Endothelial cell of umbilical vein (primary cell): ENCODE results near the gene ZMYM1. TPM values are rescaled to one million over a fixed set of nuclear protein-coding genes. Genes with fewer than 3 reads are reported as not detected.

Experiments used
- BruUV-seq: library from RNA; stranded (reverse); fragments of 400-500 nt; replicated peaks from 2 replicates; lab custom pipeline; 2021; lab: Mats Ljungman, UMichigan
- CTCF ChIA-PET: fragments of 300-600, 350-600 bp; sonication (Branson Sonifier 250); formaldehyde crosslinking; loops from one replicate; lab custom pipeline; 2021; ENCODE audit warnings: antibody characterized with exemption, inconsistent platforms; lab: Charles Lee
- POLR2A ChIA-PET: fragments of 300-600, 350-600 bp; sonication (Branson Sonifier 250); formaldehyde crosslinking; loops from one replicate; lab custom pipeline; 2021; ENCODE audit warnings: antibody characterized with exemption, inconsistent platforms; lab: Charles Lee
- DNase-seq: peaks from one replicate; pipeline ENCODE4 v3.0.0-alpha.2; 2011; ENCODE audit warnings: low read depth, low spot score
- FAIRE-seq: peaks from 2 replicates; lab custom pipeline; 2011; peaks lifted over from hg19 to GRCh38; lab: Jason Lieb, UNC
- H2AFZ ChIP-seq: 2 replicates; pipeline ENCODE4 v1.6.0; 2012; ENCODE audit warnings: low read depth, low read length, control low read depth, inconsistent platforms
- H3K27ac ChIP-seq: 2 replicates; pipeline ENCODE4 v1.5.1; 2011; ENCODE audit warnings: low read depth, mild to moderate bottlenecking, control low read depth, low read length, moderate library complexity; ENCODE audit not compliant: insufficient read depth
- H3K27me3 ChIP-seq, 2 experiments: 2 replicates each; pipeline versions ENCODE4 v1.6.0 to v1.6.1; 2011; ENCODE audit warnings: low read length in 2 of 2, mixed read lengths in 1 of 2; ENCODE audit not compliant: control insufficient read depth in 2 of 2, insufficient read depth in 2 of 2
- H3K36me3 ChIP-seq, 2 experiments: 2 replicates in 1 of 2; 3 replicates in 1 of 2; pipeline ENCODE4 v1.5.1; 2011; ENCODE audit warnings: low read length in 2 of 2, mild to moderate bottlenecking in 1 of 2, moderate library complexity in 1 of 2; ENCODE audit not compliant: control insufficient read depth in 2 of 2, insufficient read depth in 2 of 2; ENCODE audit errors: extremely low read depth in 1 of 2
- H3K4me1 ChIP-seq: 3 replicates; pipeline ENCODE4 v1.5.1; 2011; ENCODE audit warnings: mild to moderate bottlenecking, low read length; ENCODE audit not compliant: control insufficient read depth, insufficient read depth; ENCODE audit errors: extremely low read depth
- H3K4me2 ChIP-seq: 2 replicates; pipeline ENCODE4 v1.6.1; 2011; ENCODE audit warnings: low read length, control low read depth, mixed read lengths; ENCODE audit not compliant: insufficient read depth
- H3K4me3 ChIP-seq, 3 experiments: fragments of 200-600 bp in 1 of 3; sonication (generic), shearing (Covaris generic) in 1 of 3; replicated peaks in 1 of 3; 2 replicates each; pipeline ENCODE4 v1.5.1; 2011 to 2016; ENCODE audit warnings: control low read depth in 3 of 3, low read length in 3 of 3, mild to moderate bottlenecking in 2 of 3, inconsistent platforms in 1 of 3, low read depth in 1 of 3, moderate library complexity in 1 of 3; ENCODE audit not compliant: insufficient read depth in 1 of 3
- H3K79me2 ChIP-seq: 2 replicates; pipeline ENCODE4 v1.6.0; 2012; ENCODE audit warnings: low read length, inconsistent platforms; ENCODE audit not compliant: control insufficient read depth, insufficient read depth
- H3K9ac ChIP-seq: replicated peaks from 2 replicates; pipeline ENCODE3; 2011; ENCODE audit warnings: low read length, control low read depth; ENCODE audit not compliant: insufficient read depth; ENCODE audit errors: extremely low read depth
- H3K9me1 ChIP-seq: replicated peaks from 3 replicates; pipeline ENCODE4 v1.6.0; 2011; ENCODE audit warnings: mild to moderate bottlenecking, low read length; ENCODE audit not compliant: control insufficient read depth, insufficient read depth; ENCODE audit errors: extremely low read depth
- H3K9me3 ChIP-seq: replicated peaks from 2 replicates; pipeline ENCODE4 v1.5.1; 2012; ENCODE audit warnings: low read length, inconsistent platforms; ENCODE audit not compliant: control insufficient read depth, insufficient read depth
- H4K20me1 ChIP-seq: replicated peaks from 2 replicates; pipeline ENCODE3; 2011; ENCODE audit warnings: mild to moderate bottlenecking, low read length; ENCODE audit not compliant: control insufficient read depth, insufficient read depth; ENCODE audit errors: extremely low read depth
- EZH2 ChIP-seq: IDR thresholded peaks from 2 replicates; pipeline ENCODE4 v1.6.1; 2012; ENCODE audit warnings: borderline replicate concordance, low read depth, mild to moderate bottlenecking, moderate library complexity, low read length, inconsistent platforms; ENCODE audit not compliant: severe bottlenecking
- FOS ChIP-seq: IDR thresholded peaks from 2 replicates; pipeline ENCODE4 v1.6.1; 2011; ENCODE audit warnings: mild to moderate bottlenecking, low read length, moderate library complexity, borderline replicate concordance; ENCODE audit not compliant: insufficient read depth
- GATA2 ChIP-seq: IDR thresholded peaks from 2 replicates; pipeline ENCODE4 v1.7.0; 2011; ENCODE audit warnings: low read depth, mild to moderate bottlenecking, moderate library complexity, mixed read lengths, low read length; ENCODE audit not compliant: insufficient read length, insufficient read depth
- JUN ChIP-seq: IDR thresholded peaks from 2 replicates; pipeline ENCODE4 v1.6.1; 2011; ENCODE audit warnings: borderline replicate concordance, low read depth; ENCODE audit not compliant: insufficient read length, insufficient read depth
- MYC ChIP-seq: IDR thresholded peaks from one replicate; pipeline ENCODE4 v1.6.1; 2011; ENCODE audit warnings: mild to moderate bottlenecking, low read depth, low read length
- POLR2A ChIP-seq: IDR thresholded peaks from 2 replicates; pipeline ENCODE4 v1.6.1; 2012; ENCODE audit warnings: low read depth, mild to moderate bottlenecking, control low read depth, low read length
- POLR2AphosphoS5 ChIP-seq: IDR thresholded peaks from 2 replicates; pipeline ENCODE4 v1.6.1; 2012; ENCODE audit warnings: low read depth, mild to moderate bottlenecking, control low read depth, low read length, moderate library complexity; ENCODE audit not compliant: insufficient read depth
- dilution Hi-C: fragments of 300-500 bp; cut with MboI; formaldehyde crosslinking; loops from one replicate; pipeline ENCODE4 v1.15.0; 2019; ENCODE audit warnings: low sequenced_read_pairs; ENCODE audit not compliant: extremely low pct_ligation_motif_present
- intact Hi-C: fragments of 100-400 bp; cut with micrococcal nuclease; formaldehyde crosslinking; loops from one replicate; pipeline ENCODE4 v1.10.0; 2022
- polyA plus RNA-seq, 4 experiments: library from polyadenylated mRNA; depleted of rRNA in 3 of 4; stranded (reverse) in 3 of 4; unstranded in 1 of 4; fragments of >200 nt; gene quantifications; 2 replicates each; pipeline versions ENCODE4 v1.2.1 to v1.2.3, GENCODE V29; 2011 to 2012; ENCODE audit warnings: missing spikeins in 1 of 4
- total RNA-seq: library from RNA; stranded (reverse); gene quantifications from 2 replicates; pipeline ENCODE4 v1.2.3, GENCODE V29; 2021
- TF ChIP-seq, protein P1 (sequence below), 2 donors: IDR thresholded peaks; 1 replicate in 1 of 2; 2 replicates in 1 of 2; pipeline ENCODE4 v1.5.1; 2011; ENCODE audit warnings: low read length in 2 of 2, mild to moderate bottlenecking in 2 of 2, moderate library complexity in 2 of 2, control low read depth in 1 of 2, inconsistent platforms in 1 of 2, low read depth in 1 of 2; ENCODE audit not compliant: insufficient read depth in 1 of 2; ENCODE audit errors: extremely low read depth in 1 of 2
- TF ChIP-seq, protein P2 (sequence below): IDR thresholded peaks from 2 replicates; pipeline ENCODE4 v1.6.1; 2011; ENCODE audit not compliant: insufficient read depth, insufficient read length

ZMYM1 gene
- total and polyA plus RNA-seq, 2 donors (not counting 3 experiments of a cell fraction or from before 2014, with no cell fraction given): 5.8 to 21.4 TPM

DNA sequence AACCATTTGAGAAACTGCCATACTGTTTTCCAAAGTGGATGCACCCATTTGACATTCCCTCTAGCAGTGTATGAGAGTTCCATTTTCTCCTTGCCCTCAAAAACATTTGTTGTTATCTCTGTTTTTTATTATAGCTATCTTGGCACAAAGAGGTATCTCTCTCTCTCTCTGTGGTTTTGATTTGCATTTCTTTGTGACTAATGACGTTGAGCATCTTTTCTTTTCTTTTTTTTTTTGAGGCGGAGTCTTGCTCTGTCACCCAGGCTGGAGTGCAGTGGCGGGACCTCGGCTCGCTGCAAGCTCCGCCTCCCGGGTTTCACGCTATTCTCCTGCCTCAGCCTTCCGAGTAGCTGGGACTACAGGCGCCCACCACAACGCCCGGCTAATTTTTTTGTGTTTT is 30.1 kb upstream of the ZMYM1 start:
- Histone ChIP-seq H3K27me3 (no peaks in the 10 kb centered on the region), H3K4me2 (no peak overlapping the region), H3K4me3 (no peak overlapping the region), H3K79me2 (no peaks in the 10 kb centered on the region), H3K9me3 (no peaks in the 10 kb centered on the region), H3K4me1 (peaks cover 10% of the 10 kb centered on the region), H2AFZ (no peak overlapping the region), H4K20me1 (no peaks in the 10 kb centered on the region), H3K36me3 (no peaks in the 10 kb centered on the region), H3K9ac (no peak overlapping the region), H3K9me1 (no peaks in the 10 kb centered on the region), H3K27ac (no peak overlapping the region)
- DNase-seq: no peak
- FAIRE-seq: no peak
- TF ChIP-seq, protein P1, sequence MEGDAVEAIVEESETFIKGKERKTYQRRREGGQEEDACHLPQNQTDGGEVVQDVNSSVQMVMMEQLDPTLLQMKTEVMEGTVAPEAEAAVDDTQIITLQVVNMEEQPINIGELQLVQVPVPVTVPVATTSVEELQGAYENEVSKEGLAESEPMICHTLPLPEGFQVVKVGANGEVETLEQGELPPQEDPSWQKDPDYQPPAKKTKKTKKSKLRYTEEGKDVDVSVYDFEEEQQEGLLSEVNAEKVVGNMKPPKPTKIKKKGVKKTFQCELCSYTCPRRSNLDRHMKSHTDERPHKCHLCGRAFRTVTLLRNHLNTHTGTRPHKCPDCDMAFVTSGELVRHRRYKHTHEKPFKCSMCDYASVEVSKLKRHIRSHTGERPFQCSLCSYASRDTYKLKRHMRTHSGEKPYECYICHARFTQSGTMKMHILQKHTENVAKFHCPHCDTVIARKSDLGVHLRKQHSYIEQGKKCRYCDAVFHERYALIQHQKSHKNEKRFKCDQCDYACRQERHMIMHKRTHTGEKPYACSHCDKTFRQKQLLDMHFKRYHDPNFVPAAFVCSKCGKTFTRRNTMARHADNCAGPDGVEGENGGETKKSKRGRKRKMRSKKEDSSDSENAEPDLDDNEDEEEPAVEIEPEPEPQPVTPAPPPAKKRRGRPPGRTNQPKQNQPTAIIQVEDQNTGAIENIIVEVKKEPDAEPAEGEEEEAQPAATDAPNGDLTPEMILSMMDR (IDR thresholded peaks at IDR 0.05; ENCODE audit: extremely low read depth in 1 of 2, insufficient read depth in 1 of 2, low read depth in 1 of 2, low read length in 2 of 2): no peak
- TF ChIP-seq GATA2 (no peak), POLR2A (no peak), EZH2 (no peak), MYC (no peak)
- TF ChIP-seq, protein P2, sequence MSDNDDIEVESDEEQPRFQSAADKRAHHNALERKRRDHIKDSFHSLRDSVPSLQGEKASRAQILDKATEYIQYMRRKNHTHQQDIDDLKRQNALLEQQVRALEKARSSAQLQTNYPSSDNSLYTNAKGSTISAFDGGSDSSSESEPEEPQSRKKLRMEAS: no peak
- dilution Hi-C loops (no loop called here), intact Hi-C loops (no loop called here)
- ChIA-PET CTCF (no interaction called here), POLR2A (no interaction called here)
- BruUV-seq: no TSS peak

DNA sequence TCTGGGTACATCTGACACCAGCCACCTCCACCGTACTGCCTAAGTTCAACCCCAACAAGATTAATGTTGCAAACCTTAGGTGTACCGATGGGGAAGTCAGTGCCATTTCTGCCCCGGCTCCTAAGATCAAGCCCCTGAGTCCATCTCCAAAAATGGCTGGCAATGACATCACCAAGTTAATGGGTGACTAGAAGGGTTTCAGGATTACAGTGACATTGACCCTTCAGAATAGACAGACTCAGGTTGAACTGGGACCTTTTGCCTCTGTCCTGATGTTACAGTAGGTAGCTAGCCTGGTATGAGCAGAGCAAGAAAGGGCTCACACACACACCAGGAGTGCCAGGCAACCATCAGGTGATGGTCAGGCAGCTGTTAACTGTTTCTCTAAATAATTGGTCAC is 25.8 kb upstream of the ZMYM1 start:
- intact Hi-C loops: no loop called here
- CTCF ChIA-PET: no interaction called here
- no peak for FAIRE-seq
- POLR2A ChIA-PET: no interaction called here
- Histone ChIP-seq H4K20me1 (no peaks in the 10 kb centered on the region), H3K9me3 (no peaks in the 10 kb centered on the region), H3K9ac (no peak overlapping the region), H3K27ac (no peak overlapping the region), H3K4me2 (no peak overlapping the region), H2AFZ (no peak overlapping the region), H3K36me3 (no peaks in the 10 kb centered on the region), H3K79me2 (no peaks in the 10 kb centered on the region), H3K4me1 (no peaks in the 10 kb centered on the region), H3K4me3 (no peak overlapping the region), H3K27me3 (no peaks in the 10 kb centered on the region), H3K9me1 (no peaks in the 10 kb centered on the region)
- BruUV-seq: no TSS peak
- no peak for DNase-seq
- TF ChIP-seq, protein P1 (IDR thresholded peaks at IDR 0.05; ENCODE audit: extremely low read depth in 1 of 2, insufficient read depth in 1 of 2, low read depth in 1 of 2, low read length in 2 of 2): no peak
- TF ChIP-seq POLR2AphosphoS5 (no peak), JUN (no peak), GATA2 (no peak), EZH2 (no peak), MYC (no peak), FOS (no peak), POLR2A (no peak)
- TF ChIP-seq, protein P2: no peak
- dilution Hi-C loops: no loop called here
